GM12891 (cell line): ENCODE results near the gene RIMBP2.

Experiments used
- PAX5 ChIP-seq: IDR thresholded peaks from 2 replicates; pipeline ENCODE4 v1.6.1; 2011; ENCODE audit warnings: low read length, moderate library complexity, mild to moderate bottlenecking; ENCODE audit not compliant: insufficient read depth, severe bottlenecking
- POLR2A ChIP-seq: IDR thresholded peaks from 2 replicates; pipeline ENCODE4 v1.6.1; 2011; ENCODE audit warnings: low read depth, low read length, control low read depth
- POLR2AphosphoS5 ChIP-seq: IDR thresholded peaks from 2 replicates; pipeline ENCODE4 v1.6.1; 2011; ENCODE audit warnings: low read depth, low read length, control low read depth
- POU2F2 ChIP-seq: IDR thresholded peaks from 2 replicates; pipeline ENCODE4 v1.6.1; 2011; ENCODE audit warnings: low read depth, mild to moderate bottlenecking, control low read depth, low read length, moderate library complexity
- SPI1 ChIP-seq: IDR thresholded peaks from 2 replicates; pipeline ENCODE4 v1.6.1; 2011; ENCODE audit warnings: low read depth, low read length, control low read depth
- TAF1 ChIP-seq: IDR thresholded peaks from 2 replicates; pipeline ENCODE4 v1.6.1; 2011; ENCODE audit warnings: low read depth, low read length, control low read depth

DNA sequence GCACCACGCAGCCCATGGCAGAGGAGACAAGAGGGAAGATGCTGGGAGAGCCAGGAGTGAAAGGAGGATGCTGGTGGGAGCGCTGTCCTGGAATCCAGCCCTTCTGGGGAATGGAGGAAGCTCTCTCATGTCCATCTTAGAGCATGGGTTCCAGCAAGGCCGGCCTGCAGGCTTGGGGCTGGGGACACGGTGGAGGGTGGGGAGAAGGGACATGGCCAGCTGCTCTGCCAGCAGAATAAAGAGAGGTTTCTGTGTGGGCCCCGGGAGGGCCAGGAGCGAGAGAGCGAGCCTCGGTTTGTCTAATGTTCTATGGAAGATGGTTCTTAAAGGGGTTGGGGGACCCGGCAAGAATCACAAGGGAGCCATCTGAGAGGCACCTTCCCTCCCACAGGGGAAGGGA, 60.2 kb downstream of the RIMBP2 start:
- no peak for TF ChIP-seq POLR2AphosphoS5
- TF ChIP-seq POLR2A, result no peak
- TF ChIP-seq PAX5, result no peak
- no peak for TF ChIP-seq TAF1
- TF ChIP-seq POU2F2, result no peak
- no peak for TF ChIP-seq SPI1
